Endothelial cell of umbilical vein (primary cell): ENCODE results near the gene PRKCD.

Source experiments
- CTCF ChIP-seq, 2 donors: IDR thresholded peaks; 1 replicate in 1 of 2; 2 replicates in 1 of 2; pipeline ENCODE4 v1.5.1; 2011; ENCODE audit warnings: low read length in 2 of 2, mild to moderate bottlenecking in 2 of 2, moderate library complexity in 2 of 2, control low read depth in 1 of 2, inconsistent platforms in 1 of 2, low read depth in 1 of 2; ENCODE audit not compliant: insufficient read depth in 1 of 2; ENCODE audit errors: extremely low read depth in 1 of 2
- EZH2 ChIP-seq: IDR thresholded peaks from 2 replicates; pipeline ENCODE4 v1.6.1; 2012; ENCODE audit warnings: borderline replicate concordance, low read depth, mild to moderate bottlenecking, moderate library complexity, low read length, inconsistent platforms; ENCODE audit not compliant: severe bottlenecking
- POLR2A ChIP-seq: IDR thresholded peaks from 2 replicates; pipeline ENCODE4 v1.6.1; 2012; ENCODE audit warnings: low read depth, mild to moderate bottlenecking, control low read depth, low read length
- POLR2AphosphoS5 ChIP-seq: IDR thresholded peaks from 2 replicates; pipeline ENCODE4 v1.6.1; 2012; ENCODE audit warnings: low read depth, mild to moderate bottlenecking, control low read depth, low read length, moderate library complexity; ENCODE audit not compliant: insufficient read depth
- TF ChIP-seq, protein P1 (sequence below): IDR thresholded peaks from 2 replicates; pipeline ENCODE4 v1.6.1; 2011; ENCODE audit not compliant: insufficient read depth, insufficient read length

DNA sequence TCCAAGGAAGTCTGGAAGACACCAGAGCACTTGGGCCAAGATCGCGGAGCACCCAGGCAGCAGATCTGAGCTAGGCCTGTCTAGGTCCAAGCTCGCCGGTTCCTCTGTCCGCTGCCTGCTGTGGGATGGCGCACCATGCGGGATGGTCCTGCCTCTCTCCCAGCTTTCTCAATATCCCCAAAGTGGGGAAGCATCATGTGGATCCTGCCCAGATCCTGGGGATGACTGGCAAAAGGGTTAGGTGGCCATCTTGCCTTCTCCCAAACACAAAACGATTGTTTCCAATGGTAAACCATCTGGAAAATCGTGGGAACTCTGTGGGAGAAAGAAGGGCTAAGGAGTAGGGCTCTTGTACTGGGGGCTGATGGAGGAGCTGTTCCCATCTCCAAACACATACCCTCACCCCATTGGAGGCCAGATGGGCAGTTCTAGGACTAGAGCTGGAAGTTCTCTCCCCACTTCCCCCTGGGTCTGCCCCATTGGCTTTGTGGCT is 8.9 kb downstream of the PRKCD start:
- TF ChIP-seq POLR2AphosphoS5 (no peak), CTCF (IDR thresholded peaks at IDR 0.05; ENCODE audit: extremely low read depth in 1 of 2, insufficient read depth in 1 of 2, low read depth in 1 of 2, low read length in 2 of 2) (no peak), EZH2 (no peak), POLR2A (no peak)
- TF ChIP-seq, protein P1, sequence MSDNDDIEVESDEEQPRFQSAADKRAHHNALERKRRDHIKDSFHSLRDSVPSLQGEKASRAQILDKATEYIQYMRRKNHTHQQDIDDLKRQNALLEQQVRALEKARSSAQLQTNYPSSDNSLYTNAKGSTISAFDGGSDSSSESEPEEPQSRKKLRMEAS, result no peak
